ENCODE measurements around the gene CEP97. TPM values are rescaled to one million over a fixed set of nuclear protein-coding genes. Genes with fewer than 3 reads are reported as not detected.

The CEP97 gene
- total RNA-seq, 1 experiment from 2014 or later = 20.6 TPM

DNA sequence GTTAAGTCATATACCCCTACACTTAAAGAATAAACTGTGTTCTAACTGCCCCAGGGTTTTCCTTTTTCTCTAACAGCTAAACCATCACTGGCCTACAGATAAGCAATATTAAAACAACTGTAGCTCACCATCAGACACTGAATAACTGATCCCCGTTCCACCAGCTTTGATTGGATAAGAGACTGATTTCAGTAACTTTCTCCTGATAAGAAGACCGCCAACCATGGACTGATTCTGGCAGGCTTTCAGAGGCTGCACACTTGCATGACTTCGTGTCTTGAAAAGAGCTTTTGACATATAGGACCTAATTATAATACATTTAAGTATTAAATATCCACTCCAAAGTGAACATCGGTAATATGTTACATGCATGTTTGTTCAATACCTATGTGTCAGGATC, 15.3 kb upstream of the CEP97 start:
- no peak overlapping the region for H2AFZ ChIP-seq
- ChIA-PET CTCF (interaction anchor here (0.7 kb wide), 1 partner anchor 93 kb away, joined by 7 read pairs; no protein-coding TSS in a partner anchor), POLR2A (ENCODE audit: unreplicated experiment) (interaction anchor here (0.7 kb wide), 1 partner anchor 494 kb away, joined by 4 read pairs; no protein-coding TSS in a partner anchor)
- no peaks in the 10 kb centered on the region for H3K79me2 ChIP-seq (ENCODE audit: low read depth)
- no peak overlapping the region for H3K27ac ChIP-seq
- no peaks in the 10 kb centered on the region for H3K9me3 ChIP-seq (ENCODE audit: insufficient read depth, low read depth)
- peaks cover 4% of the 10 kb centered on the region; the same call in 1 of the 2 replicates for H3K4me1 ChIP-seq (replicated peaks; ENCODE audit: insufficient read depth)
- no peak for DNase-seq
- H3F3A ChIP-seq (ENCODE audit: insufficient read depth, low read depth) = peaks cover 7% of the 10 kb centered on the region
- no peaks in the 10 kb centered on the region for H3K9me2 ChIP-seq (ENCODE audit: insufficient read depth)
- intact Hi-C loops (cut with micrococcal nuclease; ENCODE audit: unreplicated experiment) = no loop called here
- H3K4me2 ChIP-seq = no peak overlapping the region
- BruUV-seq (replicated peaks) = no TSS peak
- no peak overlapping the region for H3K4me3 ChIP-seq
- no peaks in the 10 kb centered on the region for H3K36me3 ChIP-seq (ENCODE audit: low read depth)
- H3K27me3 ChIP-seq (ENCODE audit: insufficient read depth, low read depth) = no peaks in the 10 kb centered on the region
- no peaks in the 10 kb centered on the region for H4K20me1 ChIP-seq (ENCODE audit: insufficient read depth)
- TF ChIP-seq EZH2 (IDR thresholded peaks at IDR 0.05; ENCODE audit: low read depth) = no peak
- TF ChIP-seq, protein P1, sequence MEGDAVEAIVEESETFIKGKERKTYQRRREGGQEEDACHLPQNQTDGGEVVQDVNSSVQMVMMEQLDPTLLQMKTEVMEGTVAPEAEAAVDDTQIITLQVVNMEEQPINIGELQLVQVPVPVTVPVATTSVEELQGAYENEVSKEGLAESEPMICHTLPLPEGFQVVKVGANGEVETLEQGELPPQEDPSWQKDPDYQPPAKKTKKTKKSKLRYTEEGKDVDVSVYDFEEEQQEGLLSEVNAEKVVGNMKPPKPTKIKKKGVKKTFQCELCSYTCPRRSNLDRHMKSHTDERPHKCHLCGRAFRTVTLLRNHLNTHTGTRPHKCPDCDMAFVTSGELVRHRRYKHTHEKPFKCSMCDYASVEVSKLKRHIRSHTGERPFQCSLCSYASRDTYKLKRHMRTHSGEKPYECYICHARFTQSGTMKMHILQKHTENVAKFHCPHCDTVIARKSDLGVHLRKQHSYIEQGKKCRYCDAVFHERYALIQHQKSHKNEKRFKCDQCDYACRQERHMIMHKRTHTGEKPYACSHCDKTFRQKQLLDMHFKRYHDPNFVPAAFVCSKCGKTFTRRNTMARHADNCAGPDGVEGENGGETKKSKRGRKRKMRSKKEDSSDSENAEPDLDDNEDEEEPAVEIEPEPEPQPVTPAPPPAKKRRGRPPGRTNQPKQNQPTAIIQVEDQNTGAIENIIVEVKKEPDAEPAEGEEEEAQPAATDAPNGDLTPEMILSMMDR (conservative IDR thresholded peaks at IDR 0.05) = no peak

DNA sequence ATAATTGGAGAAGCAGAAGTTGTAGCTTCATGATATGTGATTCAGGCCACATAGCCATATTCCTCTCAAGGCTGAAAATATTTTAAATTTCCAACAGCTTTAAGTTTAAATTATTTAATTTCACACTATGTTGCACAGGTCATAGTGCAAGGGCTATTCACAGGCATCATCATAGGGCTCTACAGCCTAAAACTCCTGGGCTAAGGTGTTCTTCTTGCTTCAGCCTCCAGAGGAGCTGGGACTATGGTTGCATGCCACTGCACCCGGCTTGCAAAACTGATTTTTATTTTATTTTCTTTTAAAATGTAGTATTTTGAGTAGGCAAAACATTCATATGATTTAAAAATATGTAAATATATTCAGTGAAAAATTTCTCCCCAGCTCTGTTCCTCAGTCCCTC, 6.0 kb upstream of the CEP97 start:
- Histone ChIP-seq H3F3A (ENCODE audit: insufficient read depth, low read depth) (0 out of 2 replicates have a peak, but pooled peaks cover 5% of the 10 kb centered on the region), H3K79me2 (ENCODE audit: low read depth) (no peaks in the 10 kb centered on the region), H3K9me2 (ENCODE audit: insufficient read depth) (0 out of 2 replicates have a peak, but pooled peaks cover 3% of the 10 kb centered on the region), H2AFZ (no peak overlapping the region), H3K27ac (no peak overlapping the region), H3K27me3 (ENCODE audit: insufficient read depth, low read depth) (no peaks in the 10 kb centered on the region), H3K4me2 (no peak overlapping the region), H3K4me3 (no peak overlapping the region), H3K36me3 (ENCODE audit: low read depth) (no peaks in the 10 kb centered on the region), H3K9me3 (ENCODE audit: insufficient read depth, low read depth) (no peaks in the 10 kb centered on the region), H4K20me1 (ENCODE audit: insufficient read depth) (no peaks in the 10 kb centered on the region), H3K4me1 (replicated peaks; ENCODE audit: insufficient read depth) (no peaks in the 10 kb centered on the region)
- intact Hi-C loops (cut with micrococcal nuclease; ENCODE audit: unreplicated experiment) = no loop called here
- BruUV-seq (replicated peaks) = no TSS peak
- POLR2A ChIA-PET (ENCODE audit: unreplicated experiment) = no interaction called here
- no peak for TF ChIP-seq EZH2 (IDR thresholded peaks at IDR 0.05; ENCODE audit: low read depth)
- TF ChIP-seq, protein P1 (conservative IDR thresholded peaks at IDR 0.05) = no peak
- CTCF ChIA-PET = no interaction called here
- DNase-seq = no peak

DNA sequence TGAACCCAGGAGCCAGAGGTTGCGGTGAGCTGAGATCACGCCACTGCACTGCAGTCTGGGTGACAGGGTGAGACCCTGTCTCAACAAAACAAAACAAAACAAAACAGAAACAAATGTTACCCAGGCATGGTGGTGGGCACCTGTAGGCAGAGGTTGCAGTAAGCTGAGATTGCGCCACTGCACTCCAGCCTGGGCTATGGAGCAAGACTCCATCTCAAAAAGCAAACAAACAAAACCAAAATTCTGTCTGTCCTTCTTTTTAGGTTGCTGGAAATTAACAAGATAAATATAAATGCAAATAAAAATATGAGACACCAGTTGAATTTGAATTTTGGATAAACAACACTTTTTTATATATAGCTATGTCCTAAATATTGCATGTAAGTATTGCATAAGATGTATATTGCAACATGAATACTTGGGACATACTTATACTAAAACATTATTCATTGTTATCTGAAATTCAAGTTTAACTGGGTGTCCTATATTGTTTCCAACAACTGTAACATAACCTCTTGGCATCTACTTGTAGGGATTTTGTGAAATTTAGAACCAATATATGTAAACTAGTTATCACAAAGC, 4.7 kb upstream of the CEP97 start:
- Histone ChIP-seq H2AFZ (no peak overlapping the region), H3K4me3 (no peak overlapping the region), H3K27ac (no peak overlapping the region), H3F3A (ENCODE audit: insufficient read depth, low read depth) (0 out of 2 replicates have a peak, but pooled peaks cover 11% of the 10 kb centered on the region), H3K27me3 (ENCODE audit: insufficient read depth, low read depth) (no peaks in the 10 kb centered on the region), H3K9me2 (ENCODE audit: insufficient read depth) (0 out of 2 replicates have a peak, but pooled peaks cover 3% of the 10 kb centered on the region), H3K36me3 (ENCODE audit: low read depth) (no peaks in the 10 kb centered on the region), H3K4me1 (replicated peaks; ENCODE audit: insufficient read depth) (no peaks in the 10 kb centered on the region), H3K4me2 (no peak overlapping the region), H3K79me2 (ENCODE audit: low read depth) (no peaks in the 10 kb centered on the region), H3K9me3 (ENCODE audit: insufficient read depth, low read depth) (no peaks in the 10 kb centered on the region), H4K20me1 (ENCODE audit: insufficient read depth) (no peaks in the 10 kb centered on the region)
- no peak for TF ChIP-seq EZH2 (IDR thresholded peaks at IDR 0.05; ENCODE audit: low read depth)
- TF ChIP-seq, protein P1 (conservative IDR thresholded peaks at IDR 0.05) = no peak
- ChIA-PET CTCF (no interaction called here), POLR2A (ENCODE audit: unreplicated experiment) (no interaction called here)
- intact Hi-C loops (cut with micrococcal nuclease; ENCODE audit: unreplicated experiment) = no loop called here
- DNase-seq = no peak
- no TSS peak for BruUV-seq (replicated peaks)
